Limb (tissue), 2 donors: ENCODE measurements around the gene ABL2.
A peak's percentile ranks its signal among the peaks of the same experiment; 100 is the strongest.

Experiments used
- DNase-seq, 2 donors: peaks; one replicate each; pipeline ENCODE4 v3.0.0-alpha.2; 2016; ENCODE audit errors: extremely low spot score in 2 of 2

ABL2 gene

GRCh38 chr1:179095377-179095776 lies 134.1 kb downstream of the ABL2 start:
- DNase-seq, result no peak

GRCh38 chr1:179094818-179095217 lies 134.7 kb downstream of the ABL2 start:
- no peak for DNase-seq

GRCh38 chr1:179092896-179093461 lies 136.5 kb downstream of the ABL2 start:
- DNase-seq, result no peak

GRCh38 chr1:179091691-179092165 lies 137.7 kb downstream of the ABL2 start:
- no peak for DNase-seq

GRCh38 chr1:179090923-179091322 lies 138.6 kb downstream of the ABL2 start:
- no peak for DNase-seq

GRCh38 chr1:179090522-179090921 lies 139.0 kb downstream of the ABL2 start:
- no peak for DNase-seq

- DNase-seq, result no peak
These were observed 139.5 kb downstream of the ABL2 start for GRCh38 chr1:179089827-179090482.

- no peak for DNase-seq
These were observed 141.8 kb downstream of the ABL2 start for GRCh38 chr1:179087665-179088064.

- no peak for DNase-seq
These were observed 145.9 kb downstream of the ABL2 start for GRCh38 chr1:179083533-179083932.

GRCh38 chr1:179082999-179083335 lies 146.5 kb downstream of the ABL2 start:
- no peak for DNase-seq

- DNase-seq, result peak in 1 of 2 donors; percentile 66
These were observed 147.0 kb downstream of the ABL2 start for GRCh38 chr1:179082333-179082998.

GRCh38 chr1:179081687-179082332 lies 147.7 kb downstream of the ABL2 start, which contains the start of gene TOR3A:
Gene TOR3A, plus strand, starts transcription at chr1:179082070. Its CDS starts 59 bp downstream, at chr1:179082129.
- DNase-seq, result peak; percentile 85 to 92

GRCh38 chr1:179080866-179081686 lies 148.4 kb downstream of the ABL2 start:
- no peak for DNase-seq

- DNase-seq, result peak; percentile 51 to 85
These were observed 150.2 kb downstream of the ABL2 start for GRCh38 chr1:179079113-179079761.

- no peak for DNase-seq
These were observed 152.1 kb downstream of the ABL2 start for GRCh38 chr1:179077396-179077795.

- no peak for DNase-seq
These were observed 163.0 kb downstream of the ABL2 start for GRCh38 chr1:179066471-179066870.

- no peak for DNase-seq
These were observed 167.9 kb downstream of the ABL2 start for GRCh38 chr1:179061360-179062282.

- DNase-seq, result no peak
These were observed 170.7 kb downstream of the ABL2 start for GRCh38 chr1:179058487-179059483.
